ENCODE data around the gene COCH.

- TF ChIP-seq POLR2A (IDR thresholded peaks at IDR 0.05), result no peak
- TF ChIP-seq CTCF (IDR thresholded peaks at IDR 0.05), result no peak
- TF ChIP-seq POLR2AphosphoS5 (IDR thresholded peaks at IDR 0.05; ENCODE audit: insufficient read depth in 1 of 2, low read depth in 1 of 2), result no peak
Measured at GRCh38 chr14:30854492-30854891, 19.9 kb upstream of the COCH start.
